NCI-H1417 (cell line): ENCODE data around the gene LCE6A.

Source experiments
- DNase-seq, 3 experiments: peaks; one replicate each; lab custom pipeline; 2025; lab: John Stamatoyannopoulos, UW

LCE6A gene

DNA sequence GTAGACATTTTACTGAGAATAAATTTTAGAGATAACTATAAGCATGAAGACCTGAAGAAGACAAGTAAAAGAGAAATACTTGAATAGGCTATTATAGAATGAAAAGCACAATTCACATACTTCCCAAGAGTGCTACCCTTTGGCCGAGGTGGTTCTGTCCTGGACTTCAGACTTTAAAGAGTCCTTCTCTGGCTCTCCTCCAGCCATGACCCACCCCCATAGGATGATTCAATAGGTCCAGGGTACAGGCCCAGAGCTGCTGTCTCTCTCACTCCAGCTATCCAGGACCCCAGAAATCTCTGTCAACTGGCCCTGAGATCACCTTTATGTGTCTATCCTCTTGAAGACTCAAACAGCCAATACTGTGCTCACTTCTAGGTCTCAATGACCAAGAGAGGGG lies 34.2 kb downstream of the LCE6A start:
- no peak for DNase-seq

- peak in 1 of 3 experiments; percentile 24 for DNase-seq
Observed at GRCh38 chr1:152878042-152878441, 35.4 kb downstream of the LCE6A start, which contains the start of gene SMCP. SMCP (plus strand) TSS chr1:152878322; CDS start chr1:152884423, 6,101 bp downstream.

DNA sequence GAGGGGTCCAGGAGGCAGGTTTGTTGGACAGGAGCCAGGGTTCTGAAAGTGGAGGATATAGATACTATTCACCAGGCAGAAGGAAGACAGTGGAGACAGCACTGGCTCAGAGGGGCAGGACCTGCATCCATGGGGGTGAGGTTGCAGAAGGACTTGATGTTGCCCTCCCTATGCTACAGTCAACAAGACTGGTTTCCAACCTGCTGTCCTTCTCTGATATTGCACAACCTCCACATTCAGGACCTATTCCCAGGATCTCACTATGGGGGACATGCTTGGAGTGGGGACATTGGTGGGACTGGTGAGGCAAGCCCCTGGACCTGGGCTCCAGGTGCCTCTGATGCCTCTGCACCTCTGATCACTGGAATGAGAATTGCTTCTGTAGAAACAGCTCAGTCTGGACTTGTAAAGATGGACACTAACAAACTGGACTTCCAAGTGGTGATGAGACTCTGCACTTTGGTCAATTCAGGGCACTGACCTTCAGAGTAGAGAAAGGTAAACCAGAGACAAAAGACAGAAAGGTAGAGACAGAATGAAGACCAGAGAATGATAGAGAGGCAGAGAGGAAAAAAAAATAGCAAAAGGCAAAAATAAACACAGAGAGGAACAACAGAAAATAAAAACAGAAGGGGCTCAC lies 37.0 kb downstream of the LCE6A start:
- DNase-seq = no peak

- no peak for DNase-seq
Observed at GRCh38 chr1:152880316-152880715, 37.7 kb downstream of the LCE6A start.

GRCh38 chr1:152880907-152881306 lies 38.3 kb downstream of the LCE6A start:
- DNase-seq = no peak

DNA sequence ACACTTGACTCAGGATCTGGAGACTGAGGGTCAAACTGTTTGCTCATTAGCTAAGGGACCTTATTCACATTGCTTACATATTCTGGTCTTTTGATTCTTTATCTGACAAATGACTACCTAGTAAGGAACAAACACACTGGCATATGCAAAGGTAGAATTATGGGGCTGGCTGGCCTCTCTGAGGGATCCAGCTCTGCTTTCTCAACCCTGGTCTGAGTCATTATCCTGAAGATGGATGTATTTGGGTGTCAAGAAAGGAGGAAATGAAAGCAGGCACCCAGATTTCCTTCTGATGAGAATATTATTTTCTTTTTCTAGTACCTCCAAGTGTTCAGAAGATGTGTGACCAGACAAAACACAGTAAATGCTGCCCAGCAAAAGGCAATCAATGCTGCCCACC lies 41.4 kb downstream of the LCE6A start:
- no peak for DNase-seq

- no peak for DNase-seq
Observed at GRCh38 chr1:152884506-152884905, 41.9 kb downstream of the LCE6A start.

DNA sequence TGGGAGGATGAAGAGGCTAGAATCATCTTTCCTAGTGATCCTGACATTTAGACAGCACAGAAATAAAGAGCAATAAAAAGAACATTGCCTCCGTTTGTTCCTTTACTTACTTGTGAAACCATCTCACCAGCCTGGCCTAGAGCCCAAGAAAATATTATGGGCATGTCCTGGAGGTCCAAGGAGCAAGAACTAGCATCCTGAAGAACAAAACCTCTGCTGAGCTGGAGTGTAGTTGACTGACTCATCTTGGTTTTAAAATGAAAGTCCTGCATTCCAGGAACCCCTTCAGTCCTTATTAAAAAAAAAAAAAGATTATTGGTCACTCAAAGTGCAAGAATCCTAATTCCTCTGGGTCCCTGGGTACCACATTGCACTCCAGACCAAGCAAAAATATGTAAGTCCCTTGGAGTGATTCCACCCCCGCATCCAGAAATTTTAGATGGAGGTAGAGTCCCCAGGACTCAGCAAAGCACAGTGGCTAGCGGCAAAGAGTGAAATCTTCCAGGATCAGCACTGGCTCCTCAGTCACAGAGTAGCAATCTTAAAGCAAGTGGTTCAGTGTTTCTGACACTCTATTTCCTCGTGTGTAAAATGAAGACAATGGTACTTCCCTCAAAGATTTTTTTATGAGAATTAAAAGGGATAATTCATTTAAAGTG lies 42.4 kb downstream of the LCE6A start:
- no peak for DNase-seq

GRCh38 chr1:152886085-152886484 lies 43.4 kb downstream of the LCE6A start:
- DNase-seq = no peak

DNA sequence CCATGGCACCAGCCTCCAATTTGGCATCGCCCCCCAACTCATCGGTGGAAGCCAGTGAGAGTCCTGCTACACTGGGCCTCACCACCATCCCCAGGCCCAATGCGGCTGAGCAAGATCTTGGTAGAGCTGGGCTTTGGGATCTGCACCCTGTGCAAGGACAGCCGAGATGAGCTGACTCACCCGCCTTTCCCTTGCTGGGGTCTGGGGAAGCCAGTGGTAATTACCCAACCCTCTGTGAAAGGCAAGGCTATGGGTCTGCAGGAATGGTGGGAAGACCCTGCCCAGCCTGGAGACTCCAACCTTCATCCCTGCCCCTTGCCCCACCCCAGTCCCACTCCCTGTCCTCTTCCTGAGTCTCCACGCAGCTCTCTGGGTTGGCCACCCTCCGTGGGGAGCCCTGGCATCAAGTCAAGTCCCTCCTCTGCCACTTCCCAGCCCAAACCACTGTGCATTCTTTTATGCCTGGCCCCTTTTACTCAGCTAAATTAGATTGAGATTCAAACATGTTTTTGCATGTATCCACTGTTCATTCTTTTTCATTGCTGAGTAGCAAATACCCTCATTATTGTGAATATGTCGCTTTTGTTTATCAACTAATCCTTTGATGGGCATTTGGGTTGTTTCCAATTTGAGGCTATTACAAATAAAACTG lies 44.2 kb downstream of the LCE6A start:
- DNase-seq = no peak

- DNase-seq = no peak
Observed at GRCh38 chr1:152888126-152888525, 45.5 kb downstream of the LCE6A start.
